ENCODE results near the gene DNAJC30. TPM values are rescaled to one million over a fixed set of nuclear protein-coding genes. Genes with fewer than 3 reads are reported as not detected.

Gene DNAJC30
- total and polyA plus RNA-seq, 4 donors = 2.1 to 8.7 (median 4.8) TPM

GRCh38 chr7:73696372-73696771, 13.1 kb upstream of the DNAJC30 start:
- Histone ChIP-seq H3K9me3 (ENCODE audit: control insufficient read depth in 4 of 4, low read length in 3 of 4) (no peaks in the 10 kb centered on the region), H3K4me1 (ENCODE audit: control insufficient read depth in 4 of 4, insufficient read depth in 4 of 4, low read length in 3 of 4) (no peaks in the 10 kb centered on the region), H3K36me3 (ENCODE audit: control insufficient read depth in 4 of 4, insufficient read depth in 3 of 4, low read depth in 1 of 4, low read length in 3 of 4) (peaks cover 13 to 81% (median 30%) of the 10 kb centered on the region in 4 donors), H3K27ac (ENCODE audit: low read depth in 1 of 2, low read length in 2 of 2) (no peak overlapping the region), H3K27me3 (ENCODE audit: control insufficient read depth in 4 of 4, insufficient read depth in 4 of 4, low read length in 3 of 4) (no peaks in the 10 kb centered on the region), H3K9ac (ENCODE audit: low read depth in 1 of 2, low read length in 2 of 2) (no peak overlapping the region), H3K4me3 (ENCODE audit: low read depth in 1 of 3, low read length in 3 of 3) (no peak overlapping the region)
- no peak for DNase-seq (ENCODE audit: low spot score)
- 94% methylated on average over 4 of the region's 4 CpGs for WGBS
- no peak for TF ChIP-seq MAX (IDR thresholded peaks at IDR 0.05)
- no peak for TF ChIP-seq HNF4G (IDR thresholded peaks at IDR 0.05)
- TF ChIP-seq FOXA2 (IDR thresholded peaks at IDR 0.05) = no peak
- no peak for TF ChIP-seq HNF4A (conservative IDR thresholded peaks at IDR 0.05)
- TF ChIP-seq FOXA1 (IDR thresholded peaks at IDR 0.05) = no peak
- TF ChIP-seq EGR1 (IDR thresholded peaks at IDR 0.05; ENCODE audit: low read depth in 2 of 2) = no peak
- TF ChIP-seq TAF1 (conservative IDR thresholded peaks at IDR 0.05) = no peak
- no peak for TF ChIP-seq ZBTB33 (IDR thresholded peaks at IDR 0.05)
- TF ChIP-seq JUND (IDR thresholded peaks at IDR 0.05) = no peak
- TF ChIP-seq YY1 (IDR thresholded peaks at IDR 0.05) = no peak
- TF ChIP-seq REST (IDR thresholded peaks at IDR 0.05) = no peak
- no peak for TF ChIP-seq NR2F2 (IDR thresholded peaks at IDR 0.05)
- no peak for TF ChIP-seq CTCF (IDR thresholded peaks at IDR 0.05; ENCODE audit: low read depth, low read length, missing input control)
- no peak for TF ChIP-seq RXRA (IDR thresholded peaks at IDR 0.05)
- TF ChIP-seq GABPA (IDR thresholded peaks at IDR 0.05 in 1 of 2, conservative IDR thresholded peaks at IDR 0.05 in 1 of 2) = no peak
- TF ChIP-seq RAD21 (IDR thresholded peaks at IDR 0.05) = no peak
- TF ChIP-seq SP1 (IDR thresholded peaks at IDR 0.05) = no peak
- TF ChIP-seq ATF3 (IDR thresholded peaks at IDR 0.05) = no peak

Data from liver (tissue), 9 donors.